Hematopoietic multipotent progenitor cell treated with erythropoietin and hydrocortisone succinate and interleukin-3 and kit ligand, for 8 days (in vitro differentiated cells): ENCODE measurements around the gene RPS6KA2.
"Not testable (repeated sequence)": the region's sequence is repeated elsewhere in the genome, so short reads cannot be mapped to it uniquely, and the experiment has no call there.

Experiments used
- DNase-seq: peaks from one replicate; pipeline ENCODE4 v3.0.0-alpha.2; 2015

The RPS6KA2 gene

GRCh38 chr6:166411721-166412151 is 215.3 kb downstream of the RPS6KA2 start:
- no peak for DNase-seq

DNA sequence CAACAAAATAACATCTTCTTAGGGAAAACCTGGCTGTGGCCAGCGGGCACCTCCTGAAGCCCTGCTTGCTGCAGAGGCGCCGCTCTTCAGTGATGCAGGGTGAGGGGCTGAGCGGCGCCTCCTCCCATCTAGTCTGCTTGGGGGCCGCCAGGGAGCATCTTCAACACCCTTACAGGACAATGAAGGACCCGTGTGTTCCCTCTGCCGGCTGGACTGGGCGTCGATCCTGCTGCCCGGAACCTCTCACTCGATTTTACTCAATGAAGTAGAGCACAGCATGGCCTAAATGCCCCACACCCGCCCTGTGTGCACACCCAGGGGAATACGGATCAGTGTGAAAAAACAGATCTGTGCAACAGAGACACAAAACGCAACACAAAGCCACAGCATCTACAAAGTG is 215.8 kb downstream of the RPS6KA2 start:
- no peak for DNase-seq

- no peak for DNase-seq
Measured at GRCh38 chr6:166410426-166410935, 216.6 kb downstream of the RPS6KA2 start.

GRCh38 chr6:166408936-166409755 is 217.9 kb downstream of the RPS6KA2 start:
- no peak for DNase-seq

DNA sequence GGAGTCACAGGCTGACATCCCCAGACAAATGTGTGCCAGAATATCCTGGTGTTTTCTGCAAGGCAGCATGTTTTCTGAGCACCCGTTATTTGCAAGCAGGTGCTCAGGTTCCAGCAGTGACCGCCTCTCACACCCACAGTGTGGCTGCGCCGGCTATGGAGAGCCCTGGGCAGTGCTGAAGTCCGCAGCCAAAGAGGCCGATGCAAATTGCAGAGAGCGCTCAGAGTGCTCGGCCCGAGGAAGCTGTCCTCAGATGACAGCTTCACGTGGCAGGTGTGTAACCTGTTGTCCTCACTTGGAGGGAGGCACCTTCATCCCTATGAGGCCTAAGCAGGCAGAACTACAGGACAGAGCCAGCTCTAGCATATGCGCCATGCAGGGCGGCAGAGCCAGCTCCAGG is 220.9 kb downstream of the RPS6KA2 start:
- DNase-seq = no peak

- DNase-seq = no peak
Measured at GRCh38 chr6:166405386-166405785, 221.7 kb downstream of the RPS6KA2 start.

DNA sequence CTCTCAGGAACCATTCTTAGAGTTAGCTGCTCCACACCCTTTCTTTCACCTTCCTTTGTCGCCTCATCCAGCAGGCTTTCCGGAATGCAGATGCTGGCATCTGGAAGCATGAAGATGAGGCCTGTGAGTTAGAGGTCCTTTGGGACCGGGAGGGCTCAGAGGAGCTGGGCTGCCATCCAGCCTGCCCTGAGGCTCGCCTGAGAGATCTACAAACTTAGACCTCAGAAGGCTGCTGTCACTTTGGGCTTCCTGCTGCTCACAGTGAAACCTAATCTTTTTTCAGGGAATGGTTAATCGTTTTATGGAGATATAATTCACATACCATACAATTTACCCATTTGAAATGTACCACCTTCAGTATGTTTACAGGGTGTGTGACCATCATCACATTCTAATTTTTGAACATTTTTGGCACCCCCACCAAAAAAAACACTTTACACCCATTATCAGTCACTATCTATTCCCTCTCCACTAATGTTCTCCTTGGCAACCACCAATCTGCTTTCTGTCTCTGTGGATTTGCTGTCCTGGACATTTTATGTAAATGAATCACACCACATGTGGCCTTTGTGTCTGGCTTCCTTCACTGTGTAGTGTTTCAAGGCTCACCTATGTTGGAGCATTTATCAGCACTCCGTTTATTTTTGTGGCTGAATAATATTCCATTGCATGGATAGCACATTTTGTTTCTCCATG is 224.3 kb downstream of the RPS6KA2 start:
- no peak for DNase-seq

DNA sequence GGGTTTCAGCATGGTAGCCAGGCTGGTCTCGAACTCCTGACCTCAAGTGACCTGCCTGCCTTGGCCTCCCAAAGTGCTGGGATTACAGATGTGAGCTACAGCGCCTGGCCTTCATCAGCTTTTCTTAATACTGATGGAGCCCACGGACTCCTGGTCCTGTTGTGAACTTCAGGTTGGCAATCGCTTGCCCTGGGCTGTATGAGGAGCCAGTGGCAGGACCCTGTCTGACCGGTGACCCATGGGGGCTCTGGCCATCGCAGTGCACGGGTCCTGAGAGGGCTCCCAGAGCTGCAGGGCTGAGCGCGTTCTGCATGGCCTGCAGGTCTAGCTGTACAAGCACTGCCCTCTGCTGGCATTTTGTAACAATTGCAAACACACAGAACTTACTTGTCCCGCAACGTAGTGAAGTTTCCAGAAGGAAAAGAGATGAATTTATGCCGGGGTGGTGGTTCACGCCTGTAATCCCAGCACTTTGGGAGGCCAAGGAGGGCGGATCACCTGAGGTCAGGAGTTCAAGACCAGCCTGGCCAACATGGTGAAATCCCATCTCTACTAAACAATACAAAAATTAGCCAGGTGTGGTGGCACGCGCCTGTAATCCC is 226.3 kb downstream of the RPS6KA2 start:
- peak; percentile 66 for DNase-seq

DNA sequence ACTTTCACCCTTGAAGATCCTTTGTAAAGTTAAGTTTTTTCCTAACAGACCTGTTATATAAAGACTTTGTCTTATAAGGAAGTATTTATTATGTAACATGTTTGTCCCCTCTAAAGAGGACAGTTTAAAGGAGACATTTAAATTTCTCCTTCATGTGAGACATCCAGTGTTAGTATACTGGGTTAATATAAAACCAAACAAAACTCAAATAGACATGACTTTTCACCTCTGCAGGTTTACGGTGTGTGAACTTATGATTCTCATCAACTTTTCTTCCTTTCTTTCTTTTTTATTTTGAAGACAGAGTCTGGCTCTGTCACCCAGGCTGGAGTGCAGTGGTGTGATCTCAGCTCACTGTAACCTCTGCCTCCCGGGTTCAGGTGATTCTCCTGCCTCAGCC is 226.9 kb downstream of the RPS6KA2 start:
- no peak for DNase-seq

DNA sequence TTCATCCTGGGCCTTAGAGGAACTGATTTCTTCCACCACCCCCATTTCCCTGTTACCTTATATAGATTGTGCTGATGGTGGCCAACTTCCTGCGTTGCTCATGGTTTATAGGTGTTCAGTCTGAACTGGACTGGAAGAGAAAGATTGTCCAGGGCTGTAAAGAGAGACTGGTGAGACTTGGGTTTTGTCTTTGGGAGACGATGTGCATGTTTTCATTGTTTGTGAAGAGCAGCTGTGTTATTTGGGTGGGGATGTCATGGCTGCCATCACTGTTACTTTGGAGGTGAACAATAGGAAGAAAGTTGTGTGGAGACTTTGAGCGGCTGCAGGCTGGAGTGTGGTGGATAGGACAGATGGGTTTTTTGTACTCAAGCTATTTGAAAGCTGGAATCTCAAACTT is 228.7 kb downstream of the RPS6KA2 start:
- no peak for DNase-seq

DNA sequence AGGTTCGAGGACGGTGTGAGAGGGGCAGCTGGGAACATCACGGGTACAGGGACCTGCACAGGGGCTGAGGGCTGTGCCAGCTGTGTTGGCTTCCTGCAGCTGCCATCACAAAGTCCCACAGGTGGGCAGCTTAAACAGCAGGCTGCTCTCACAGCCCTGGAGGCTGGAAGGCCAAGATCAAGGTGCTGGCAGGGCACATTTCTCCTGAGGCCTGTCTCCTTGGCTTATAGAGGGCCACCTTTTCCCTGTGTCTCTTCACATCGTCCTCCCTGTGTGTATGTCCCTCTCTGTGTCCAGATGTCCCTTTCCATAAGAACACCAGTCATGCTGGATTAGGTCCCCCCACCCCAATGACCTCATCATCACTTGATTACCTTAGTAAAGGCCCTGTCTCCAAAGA is 229.2 kb downstream of the RPS6KA2 start:
- DNase-seq = no peak

GRCh38 chr6:166395778-166396177 is 231.3 kb downstream of the RPS6KA2 start:
- DNase-seq = no peak

- no peak for DNase-seq
Measured at GRCh38 chr6:166395351-166395750, 231.7 kb downstream of the RPS6KA2 start.

GRCh38 chr6:166394036-166394892 is 232.8 kb downstream of the RPS6KA2 start:
- no peak for DNase-seq

DNA sequence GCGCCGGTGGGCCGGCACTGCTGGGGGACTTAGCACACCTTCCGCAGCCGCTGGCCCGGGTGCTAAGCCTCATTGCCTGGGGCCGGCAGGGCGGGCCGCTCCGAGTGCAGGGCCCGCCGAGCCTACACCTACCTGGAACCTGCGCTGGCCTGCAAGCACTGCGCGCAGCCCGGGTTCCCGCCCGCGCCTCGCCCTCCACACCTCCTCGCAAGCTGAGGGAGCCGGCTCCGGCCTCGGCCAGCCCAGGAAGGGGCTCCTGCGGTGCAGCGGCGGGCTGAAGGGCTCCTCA is 233.6 kb downstream of the RPS6KA2 start:
- no peak for DNase-seq

DNA sequence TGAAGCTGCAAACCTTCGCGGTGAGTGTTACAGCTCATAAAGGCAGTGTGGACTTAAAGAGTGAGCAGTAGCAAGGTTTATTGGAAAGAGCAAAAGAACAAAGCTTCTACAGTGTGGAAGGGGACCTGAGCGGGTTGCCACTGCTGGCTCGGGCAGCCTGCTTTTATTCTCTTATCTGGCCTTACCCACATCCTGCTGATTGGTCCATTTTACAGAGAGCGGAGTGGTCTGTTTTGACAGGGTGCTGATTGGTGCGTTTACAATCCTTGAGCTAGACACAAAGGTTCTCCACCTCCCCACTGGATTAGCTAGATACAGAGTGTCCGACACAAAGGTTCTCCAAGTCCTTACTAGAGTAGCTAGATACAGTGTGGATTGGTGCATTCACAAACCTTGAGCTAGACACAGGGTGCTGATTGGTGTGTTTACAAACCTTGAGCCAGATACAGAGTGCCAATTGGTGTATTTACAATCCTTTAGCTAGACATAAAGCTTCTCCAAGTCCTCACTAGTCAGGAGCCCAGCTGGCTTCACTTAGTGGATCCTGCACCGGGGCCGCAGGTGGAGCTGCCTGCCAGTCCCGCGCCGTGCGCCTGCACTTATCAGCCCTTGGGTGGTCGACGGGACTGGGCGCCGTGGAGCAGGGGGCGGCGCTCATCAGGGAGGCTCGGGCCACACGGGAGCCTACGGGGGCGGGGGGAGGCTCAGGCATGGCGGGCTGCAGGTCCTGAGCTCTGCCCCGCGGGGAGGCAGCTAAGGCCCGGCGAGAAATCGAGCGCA is 234.1 kb downstream of the RPS6KA2 start:
- DNase-seq = not testable (repeated sequence)

DNA sequence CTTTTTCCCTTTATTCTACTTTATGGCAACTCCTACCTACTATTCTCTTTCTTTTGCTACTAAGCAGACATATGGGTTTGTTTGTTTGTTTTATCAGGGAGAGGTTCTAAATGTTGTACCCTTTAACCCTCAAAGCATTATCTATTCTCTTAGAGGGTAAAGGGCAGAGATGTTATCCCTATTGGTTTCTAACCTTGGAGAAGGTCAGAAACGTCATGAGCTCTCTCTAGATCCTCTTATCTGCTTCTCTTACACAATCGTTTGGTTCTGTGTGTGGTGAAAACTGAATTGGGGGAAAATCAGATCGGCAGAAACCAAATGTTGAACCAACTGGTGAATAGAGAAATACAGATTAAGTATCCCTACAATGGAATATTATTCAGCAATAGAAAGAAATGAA is 237.9 kb downstream of the RPS6KA2 start:
- peak; percentile 5 for DNase-seq

- no peak for DNase-seq
Measured at GRCh38 chr6:166388290-166389004, 238.6 kb downstream of the RPS6KA2 start.

DNA sequence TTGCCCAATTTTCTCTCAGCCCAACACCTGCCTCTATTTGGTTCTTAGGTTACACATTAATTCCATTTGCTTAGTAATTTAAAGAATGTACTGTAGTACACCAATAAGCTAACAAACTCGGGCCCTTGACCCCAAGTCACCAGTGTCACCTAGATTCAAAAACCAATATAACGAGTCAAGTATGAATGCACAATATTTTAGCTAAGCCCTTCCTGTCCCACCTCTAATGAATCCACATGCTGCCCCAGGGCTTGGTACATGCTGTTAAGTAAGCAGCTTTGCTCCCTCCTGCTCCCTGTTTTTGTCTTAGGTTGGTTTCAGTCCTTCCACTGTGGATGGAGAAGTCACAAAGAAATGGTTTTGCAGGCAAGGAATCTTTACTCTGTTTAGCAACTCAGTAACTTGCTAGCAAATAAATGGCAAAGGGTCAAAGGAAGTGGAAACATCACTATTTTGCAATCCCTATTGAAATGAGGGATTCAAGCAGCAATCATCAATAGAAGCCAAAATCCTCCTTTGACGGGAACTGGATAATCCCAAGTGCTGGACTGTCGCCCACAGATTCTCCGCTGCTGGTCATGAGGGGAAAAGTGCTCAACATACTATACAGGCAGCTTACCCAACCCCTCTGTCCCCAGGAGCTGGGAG is 239.3 kb downstream of the RPS6KA2 start:
- DNase-seq = no peak

GRCh38 chr6:166387098-166387497 is 240.0 kb downstream of the RPS6KA2 start:
- not testable (repeated sequence) for DNase-seq

- DNase-seq = no peak
Measured at GRCh38 chr6:166386111-166386510, 240.9 kb downstream of the RPS6KA2 start.
